Renal cortex interstitium (tissue), 11 donors: Measurements from ENCODE around the gene WDR45B. TPM values are rescaled to one million over a fixed set of nuclear protein-coding genes. Genes with fewer than 3 reads are reported as not detected.

Experiments
- DNase-seq, 11 donors: peaks; one replicate each; pipeline ENCODE4 v3.0.0-alpha.2; 2013; ENCODE audit warnings: low read depth in 9 of 11, low spot score in 4 of 11; ENCODE audit errors: extremely low read depth in 1 of 11
- polyA plus RNA-seq, 3 donors: library from polyadenylated mRNA; unstranded; fragments of 120-200 nt; gene quantifications; one replicate each; pipeline ENCODE4 v1.2.1, GENCODE V29; 2013; ENCODE audit not compliant: insufficient read length in 3 of 3

WDR45B gene
- polyA plus RNA-seq, 3 donors, result 91.4 to 99.4 (median 95.9) TPM

- no peak for DNase-seq
Observed at GRCh38 chr17:82684228-82684841, 36.1 kb upstream of the WDR45B start.

- no peak for DNase-seq
Observed at GRCh38 chr17:82683534-82683933, 35.3 kb upstream of the WDR45B start.

GRCh38 chr17:82681547-82681946 is 33.3 kb upstream of the WDR45B start:
- no peak for DNase-seq

- no peak for DNase-seq
Observed at GRCh38 chr17:82679586-82680465, 31.6 kb upstream of the WDR45B start.

- no peak for DNase-seq
Observed at GRCh38 chr17:82678265-82678891, 30.1 kb upstream of the WDR45B start.

GRCh38 chr17:82677353-82677925 is 29.2 kb upstream of the WDR45B start:
- no peak for DNase-seq

- no peak for DNase-seq
Observed at GRCh38 chr17:82675476-82676245, 27.4 kb upstream of the WDR45B start.

GRCh38 chr17:82674656-82675475 is 26.6 kb upstream of the WDR45B start:
- no peak for DNase-seq

GRCh38 chr17:82670661-82671450 is 22.6 kb upstream of the WDR45B start:
- DNase-seq, result no peak

- DNase-seq, result no peak
Observed at GRCh38 chr17:82668631-82669099, 20.4 kb upstream of the WDR45B start.

- no peak for DNase-seq
Observed at GRCh38 chr17:82668024-82668630, 19.9 kb upstream of the WDR45B start.

GRCh38 chr17:82667668-82668000 is 19.4 kb upstream of the WDR45B start:
- no peak for DNase-seq

- no peak for DNase-seq
Observed at GRCh38 chr17:82666931-82667667, 18.9 kb upstream of the WDR45B start.

- no peak for DNase-seq
Observed at GRCh38 chr17:82665891-82666290, 17.6 kb upstream of the WDR45B start.

- DNase-seq, result no peak
Observed at GRCh38 chr17:82665217-82665616, 17.0 kb upstream of the WDR45B start.

- DNase-seq, result peak in 1 of 11 donors; percentile 27
Observed at GRCh38 chr17:82664701-82665182, 16.5 kb upstream of the WDR45B start.
